K562 (cell line): ENCODE results near the gene PFDN2. TPM values are rescaled to one million over a fixed set of nuclear protein-coding genes. Genes with fewer than 3 reads are reported as not detected.
A peak's percentile ranks its signal among the peaks of the same experiment; 100 is the strongest.

ENCODE experiments used
- ATF7 ChIP-seq: fragments of 450-650 bp; IDR thresholded peaks from 2 replicates; pipeline ENCODE4 v1.7.1; 2014; ENCODE audit warnings: mild to moderate bottlenecking, moderate library complexity
- CAMTA2 ChIP-seq: fragments of 250-450 bp; sonication (Bioruptor Pico); conservative IDR thresholded peaks from 2 replicates; pipeline ENCODE4 v1.5.1; 2022
- CHD2 ChIP-seq: IDR thresholded peaks from 2 replicates; pipeline ENCODE4 v1.6.1; 2011; ENCODE audit warnings: low read depth, low read length
- CREB1 ChIP-seq, 2 experiments: sonication (generic) in 1 of 2; formaldehyde crosslinking in 1 of 2; IDR thresholded peaks; 2 replicates each; pipeline versions ENCODE4 v1.6.1 to v1.8.0; 2012 to 2022; ENCODE audit warnings: inconsistent platforms in 1 of 2, mild to moderate bottlenecking in 1 of 2, missing genetic modification reagents in 1 of 2, moderate library complexity in 1 of 2
- FOSL1 ChIP-seq: fragments of 200-800 bp; sonication (Bioruptor generic); conservative IDR thresholded peaks from 2 replicates; pipeline ENCODE4 v1.6.1; 2016; ENCODE audit warnings: missing genetic modification characterization, missing compliant biosample characterization
- LEF1 ChIP-seq: fragments of 450-650 bp; IDR thresholded peaks from 2 replicates; pipeline ENCODE4 v1.6.1; 2016; ENCODE audit warnings: mild to moderate bottlenecking
- MAFK ChIP-seq: IDR thresholded peaks from 2 replicates; pipeline ENCODE4 v1.6.1; 2011; ENCODE audit warnings: low read length, improper control_type of control experiment
- MXI1 ChIP-seq: IDR thresholded peaks from 2 replicates; pipeline ENCODE4 v1.6.1; 2011; ENCODE audit warnings: low read depth, mild to moderate bottlenecking, improper control_type of control experiment, low read length
- NCOA6 ChIP-seq: fragments of 450-650 bp; IDR thresholded peaks from 2 replicates; pipeline ENCODE4 v1.6.1; 2017; ENCODE audit warnings: mild to moderate bottlenecking
- NEUROD1 ChIP-seq: fragments of 150-350 bp; IDR thresholded peaks from 2 replicates; pipeline ENCODE4 v1.6.1; 2014; ENCODE audit warnings: borderline replicate concordance, low read length, low read depth; ENCODE audit not compliant: partially characterized antibody
- NRF1 ChIP-seq, 2 experiments: fragments of 450-650 bp; IDR thresholded peaks in 1 of 2; conservative IDR thresholded peaks in 1 of 2; 2 replicates each; pipeline ENCODE4 v1.6.1; 2014; ENCODE audit warnings: mild to moderate bottlenecking in 2 of 2
- PHB ChIP-seq: fragments of 250-450 bp; sonication (Bioruptor Pico); IDR thresholded peaks from 2 replicates; pipeline ENCODE4 v1.5.0; 2021
- RBM17 ChIP-seq: fragments of 200-400 bp; formaldehyde crosslinking; IDR thresholded peaks from 2 replicates; pipeline ENCODE4 v1.6.1; 2017; ENCODE audit warnings: low read depth, mild to moderate bottlenecking, low read length, borderline replicate concordance
- SMARCB1 ChIP-seq: IDR thresholded peaks from 2 replicates; pipeline ENCODE4 v1.6.1; 2011; ENCODE audit warnings: improper control_type of control experiment, low read depth; ENCODE audit not compliant: insufficient read length
- SOX6 ChIP-seq: fragments of 450-650 bp; IDR thresholded peaks from 2 replicates; pipeline ENCODE4 v1.6.1; 2014; ENCODE audit warnings: mild to moderate bottlenecking
- TCFL5 ChIP-seq: fragments of 250-450 bp; sonication (Bioruptor Pico); conservative IDR thresholded peaks from 2 replicates; pipeline ENCODE4 v1.6.1; 2021; ENCODE audit warnings: mild to moderate bottlenecking, moderate library complexity, matching md5 sums
- polyA plus RNA-seq, 8 experiments: library from polyadenylated mRNA; depleted of rRNA in 4 of 8; stranded (reverse) in 5 of 8; unstranded in 3 of 8; fragments of >200 nt; fragmentation: Nextera tagmentation in 2 of 8; fragmentation: Illumina TruSeq in 1 of 8; extraction: Ambion mirVana in 2 of 8; extraction: Trizol in 1 of 8; gene quantifications; 2 replicates each; pipeline versions ENCODE4 v1.2.1 to v1.2.3, GENCODE V29; 2011 to 2014; ENCODE audit warnings: inconsistent platforms in 1 of 8, missing spikeins in 1 of 8
- total RNA-seq, 7 experiments: library from RNA; depleted of rRNA in 6 of 7; stranded (reverse); fragments of >200 nt in 6 of 7; fragmentation: Illumina TruSeq in 2 of 7; extraction: Trizol in 2 of 7; gene quantifications; 2 replicates each; pipeline versions ENCODE4 v1.2.1 to v1.2.3, GENCODE V29; 2011 to 2021; ENCODE audit warnings: low replicate concordance in 1 of 7
- TF ChIP-seq, protein P1 (sequence below), 2 experiments: fragments of 450-650 bp; IDR thresholded peaks; 2 replicates each; pipeline ENCODE4 v1.6.1; 2016; ENCODE audit warnings: mild to moderate bottlenecking in 2 of 2, borderline replicate concordance in 1 of 2, low read depth in 1 of 2, moderate library complexity in 1 of 2

Gene PFDN2
- total and polyA plus RNA-seq, 9 of the 15 experiments (the other 6 are each of a cell fraction or from before 2014, with no cell fraction given) = 50.2 to 361 (median 144) TPM

GRCh38 chr1:161165742-161166668 lies 48.2 kb upstream of the PFDN2 start, which contains the start of gene PPOX (continued):
- TF ChIP-seq, protein P1, sequence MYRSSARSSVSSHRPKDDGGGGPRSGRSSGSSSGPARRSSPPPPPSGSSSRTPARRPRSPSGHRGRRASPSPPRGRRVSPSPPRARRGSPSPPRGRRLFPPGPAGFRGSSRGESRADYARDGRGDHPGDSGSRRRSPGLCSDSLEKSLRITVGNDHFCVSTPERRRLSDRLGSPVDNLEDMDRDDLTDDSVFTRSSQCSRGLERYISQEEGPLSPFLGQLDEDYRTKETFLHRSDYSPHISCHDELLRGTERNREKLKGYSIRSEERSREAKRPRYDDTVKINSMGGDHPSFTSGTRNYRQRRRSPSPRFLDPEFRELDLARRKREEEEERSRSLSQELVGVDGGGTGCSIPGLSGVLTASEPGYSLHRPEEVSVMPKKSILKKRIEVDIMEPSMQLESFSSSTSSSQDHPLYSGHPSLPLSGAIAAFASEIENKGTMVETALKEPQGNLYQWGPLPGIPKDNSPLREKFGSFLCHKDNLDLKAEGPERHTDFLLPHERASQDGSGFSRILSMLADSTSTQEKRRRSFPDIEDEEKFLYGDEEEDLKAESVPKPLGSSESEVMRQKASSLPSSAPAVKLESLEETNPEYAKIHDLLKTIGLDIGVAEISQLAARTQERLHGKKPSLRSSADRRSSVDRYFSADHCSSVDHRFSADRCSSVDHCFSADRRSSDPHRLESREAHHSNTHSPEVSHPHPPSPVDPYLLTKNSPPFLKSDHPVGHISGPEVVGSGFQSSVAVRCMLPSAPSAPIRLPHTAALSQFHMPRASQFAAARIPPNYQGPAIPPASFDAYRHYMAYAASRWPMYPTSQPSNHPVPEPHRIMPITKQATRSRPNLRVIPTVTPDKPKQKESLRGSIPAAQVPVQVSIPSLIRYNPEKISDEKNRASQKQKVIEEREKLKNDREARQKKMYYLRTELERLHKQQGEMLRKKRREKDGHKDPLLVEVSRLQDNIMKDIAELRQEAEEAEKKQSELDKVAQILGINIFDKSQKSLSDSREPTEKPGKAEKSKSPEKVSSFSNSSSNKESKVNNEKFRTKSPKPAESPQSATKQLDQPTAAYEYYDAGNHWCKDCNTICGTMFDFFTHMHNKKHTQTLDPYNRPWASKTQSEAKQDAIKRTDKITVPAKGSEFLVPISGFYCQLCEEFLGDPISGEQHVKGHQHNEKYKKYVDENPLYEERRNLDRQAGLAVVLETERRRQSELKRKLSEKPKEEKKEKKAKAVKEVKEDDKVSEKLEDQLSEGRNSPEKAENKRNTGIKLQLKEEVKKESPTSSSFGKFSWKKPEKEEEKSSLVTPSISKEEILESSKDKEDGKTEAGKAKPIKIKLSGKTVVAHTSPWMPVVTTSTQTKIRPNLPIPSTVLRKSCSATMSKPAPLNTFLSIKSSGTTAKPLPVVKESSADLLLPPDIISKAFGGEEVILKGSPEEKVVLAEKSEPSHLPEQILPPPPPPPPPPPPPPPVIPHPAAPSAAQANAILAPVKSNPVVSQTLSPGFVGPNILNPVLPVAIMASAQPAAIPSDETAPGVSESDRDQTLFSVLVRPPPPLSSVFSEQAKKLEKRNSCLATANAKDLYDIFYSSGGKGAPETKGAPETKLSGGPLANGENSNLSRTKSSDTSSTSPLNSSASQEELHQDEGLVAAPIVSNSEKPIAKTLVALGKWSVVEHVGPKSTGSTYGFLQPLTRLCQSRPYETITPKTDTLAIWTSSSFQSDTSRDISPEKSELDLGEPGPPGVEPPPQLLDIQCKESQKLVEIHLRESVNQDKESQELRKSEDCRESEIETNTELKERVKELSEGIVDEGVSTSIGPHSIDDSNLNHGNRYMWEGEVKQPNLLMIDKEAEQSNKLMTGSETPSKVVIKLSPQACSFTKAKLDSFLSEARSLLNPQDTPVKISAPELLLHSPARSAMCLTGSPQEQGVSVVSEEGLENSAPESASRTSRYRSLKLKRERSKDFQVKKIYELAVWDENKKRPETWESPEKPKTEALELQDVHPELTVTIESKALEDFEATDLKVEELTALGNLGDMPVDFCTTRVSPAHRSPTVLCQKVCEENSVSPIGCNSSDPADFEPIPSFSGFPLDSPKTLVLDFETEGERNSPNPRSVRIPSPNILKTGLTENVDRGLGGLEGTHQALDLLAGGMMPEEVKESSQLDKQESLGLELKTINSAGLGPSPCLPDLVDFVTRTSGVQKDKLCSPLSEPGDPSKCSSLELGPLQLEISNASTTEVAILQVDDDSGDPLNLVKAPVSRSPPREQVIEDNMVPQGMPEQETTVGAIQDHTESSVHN (IDR thresholded peaks at IDR 0.05; ENCODE audit: borderline replicate concordance in 1 of 2, low read depth in 1 of 2) = no peak
- TF ChIP-seq NCOA6 (no peak), ATF7 (peak; percentile 87), MAFK (no peak), TCFL5 (CRISPR knock-in tag) (no peak), CAMTA2 (CRISPR knock-in tag) (no peak), RBM17 (no peak), SMARCB1 (peak; percentile 90), PHB (CRISPR knock-in tag) (no peak), CREB1 (IDR thresholded peaks at IDR 0.05) (peak; percentile 71), CREB1 (CRISPR knock-in tag; IDR thresholded peaks at IDR 0.05) (peak; percentile 66), NEUROD1 (peak; percentile 96), FOSL1 (peak; percentile 45), SOX6 (peak; percentile 97), LEF1 (peak; percentile 92), MXI1 (peak; percentile 34; the same call in 1 of the 2 replicates), CHD2 (peak; percentile 96), NRF1 (conservative IDR thresholded peaks at IDR 0.05 in 1 of 2, IDR thresholded peaks at IDR 0.05 in 1 of 2) (peak; percentile 59 to 71)
